Activated T-cell treated with anti-CD3 and anti-CD28 coated beads, Interleukin-2, amount 50 U/mL, for 1 hour (primary cell): ENCODE results near the gene TUT1.
A peak's percentile ranks its signal among the peaks of the same experiment; 100 is the strongest.

ENCODE experiments used
- DNase-seq: peaks from one replicate; pipeline ENCODE4 v3.0.0-alpha.2; 2020

The TUT1 gene

DNA sequence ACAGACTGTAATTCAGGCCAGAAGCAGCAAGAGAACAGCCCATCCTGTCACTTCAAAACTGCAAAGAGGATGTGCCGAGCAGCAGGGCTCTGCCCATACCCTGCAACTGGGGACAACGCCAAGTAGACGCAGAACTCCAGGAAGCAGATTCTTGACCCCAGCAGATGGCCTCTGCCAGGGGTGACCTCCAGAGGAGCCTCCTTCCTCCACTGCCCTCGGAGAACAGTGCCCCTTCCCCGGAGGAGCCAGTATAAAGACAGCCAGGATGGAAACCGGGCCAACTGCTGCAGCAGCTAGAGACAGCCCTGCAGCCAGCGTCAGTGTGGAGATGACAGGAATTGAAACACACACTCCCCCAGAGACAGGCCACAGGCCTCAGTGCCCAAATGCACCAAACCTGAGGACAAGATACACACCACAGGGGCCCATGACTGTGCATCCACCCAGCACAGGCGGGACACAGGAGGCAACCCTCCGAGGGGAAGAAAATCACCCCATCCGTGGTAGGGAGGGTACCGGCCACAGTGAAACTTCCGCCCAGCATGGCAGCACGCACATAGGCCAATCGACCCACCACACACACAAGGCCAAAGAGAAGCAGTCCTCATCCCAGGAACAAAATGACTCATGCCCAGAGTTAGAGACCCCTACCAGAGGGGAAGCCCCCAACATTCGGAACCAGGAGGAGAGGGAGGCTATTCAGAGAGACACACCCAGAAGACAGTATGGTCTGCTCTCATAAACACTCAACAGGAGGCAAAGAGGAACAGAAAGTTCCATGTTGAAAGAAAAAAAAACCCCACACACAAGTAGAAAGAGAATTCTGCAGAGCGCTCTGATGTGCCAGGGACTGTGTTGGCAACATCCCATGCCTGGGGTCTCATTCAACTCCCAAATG lies 50.3 kb downstream of the TUT1 start:
- DNase-seq: no peak

DNA sequence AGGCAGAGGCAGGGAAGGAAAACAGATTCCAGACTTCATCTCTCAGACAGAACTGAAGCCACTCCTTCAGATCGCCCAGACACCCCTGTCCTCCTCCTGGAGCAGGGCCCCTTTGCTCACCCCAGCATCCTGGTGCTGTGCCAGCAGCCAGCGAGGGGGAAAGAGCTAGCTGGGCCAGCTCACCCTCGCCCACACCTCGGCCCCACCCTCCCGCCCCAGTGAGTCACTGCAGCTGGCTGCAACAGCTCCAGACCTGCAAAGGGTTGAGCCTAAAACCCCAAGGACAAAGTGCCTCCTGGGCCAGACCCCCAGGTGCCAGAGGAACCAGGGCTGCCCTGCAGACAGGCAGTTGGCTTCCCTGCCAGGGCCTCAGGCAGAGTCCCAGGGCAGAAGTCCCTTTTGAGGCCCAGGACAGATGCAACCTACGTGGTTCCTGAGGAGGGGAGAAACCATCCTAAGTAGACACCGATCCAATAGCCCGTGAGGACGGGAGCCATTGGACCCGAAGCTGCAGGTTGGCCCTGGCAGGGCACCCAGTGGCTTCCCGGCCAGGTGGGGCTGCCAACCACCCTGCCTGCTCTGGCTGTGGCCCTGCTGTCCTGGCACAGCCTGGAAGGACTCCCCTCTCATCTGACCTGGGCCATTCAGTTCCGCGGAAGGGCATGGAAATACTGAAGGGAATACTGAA lies 51.9 kb downstream of the TUT1 start:
- peak; percentile 57 for DNase-seq

- no peak for DNase-seq
Observed at GRCh38 chr11:62538470-62539237, 52.7 kb downstream of the TUT1 start.

DNA sequence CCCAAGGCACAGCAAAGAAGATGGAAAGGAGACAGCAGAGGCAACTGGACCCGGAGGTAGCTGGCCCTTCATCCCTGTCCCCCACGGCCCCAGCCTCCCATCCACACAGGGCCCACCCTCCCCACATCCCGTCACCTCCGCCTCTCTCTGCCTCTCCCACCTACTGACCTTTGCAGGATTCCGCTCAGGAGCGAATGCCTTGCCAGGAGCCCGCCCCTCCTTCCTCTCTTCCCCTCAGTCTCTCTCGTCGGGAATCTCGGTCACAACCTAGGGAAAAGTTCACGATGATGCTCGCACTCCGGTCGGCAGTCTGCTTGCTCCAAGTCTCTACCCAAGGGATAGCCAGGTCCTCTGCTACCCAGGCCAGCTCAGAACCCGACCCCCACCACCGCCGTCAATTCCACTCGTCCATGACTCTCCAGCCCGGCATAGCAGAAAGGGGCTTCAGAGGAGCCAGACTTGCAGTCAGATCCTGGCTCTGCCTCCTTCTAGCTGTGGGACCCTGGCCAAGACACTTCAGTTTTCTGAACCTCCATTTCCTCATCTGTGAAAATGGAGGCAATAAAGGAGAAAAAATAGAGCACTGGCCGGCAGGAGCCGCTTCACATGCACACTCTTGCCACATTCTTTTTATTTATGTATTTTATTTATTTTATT lies 54.9 kb downstream of the TUT1 start:
- no peak for DNase-seq

DNA sequence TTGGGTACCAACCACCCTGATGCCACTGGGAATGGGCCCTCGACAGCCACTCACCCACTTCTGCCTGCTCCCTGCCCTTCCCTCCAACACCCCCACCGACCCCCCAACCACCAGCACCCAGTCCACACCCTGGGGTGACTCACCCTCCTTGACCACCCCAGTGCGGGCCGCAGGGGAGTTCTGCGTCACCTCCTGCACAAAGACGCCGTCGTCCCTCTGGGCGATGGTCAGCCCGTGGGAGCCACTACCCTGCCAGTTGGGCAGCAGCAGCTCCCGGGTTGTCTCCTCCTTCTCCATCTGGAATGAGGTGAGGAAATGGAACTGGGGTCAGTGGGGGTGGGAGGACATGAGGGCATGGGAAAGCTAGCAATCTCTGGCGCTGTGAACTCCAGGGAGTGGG lies 55.5 kb downstream of the TUT1 start:
- DNase-seq: no peak

GRCh38 chr11:62534779-62535545 lies 56.4 kb downstream of the TUT1 start:
- DNase-seq: no peak

GRCh38 chr11:62532096-62532495 lies 59.2 kb downstream of the TUT1 start:
- no peak for DNase-seq
